K562 (cell line): ENCODE data around the gene IFT81.
"Not testable (repeated sequence)": the region's sequence is repeated elsewhere in the genome, so short reads cannot be mapped to it uniquely, and the experiment has no call there.

Source experiments
- NR1H2 ChIP-seq: sonication (generic); formaldehyde crosslinking; IDR thresholded peaks from 2 replicates; pipeline ENCODE4 v1.4.0; 2020; ENCODE audit warnings: mild to moderate bottlenecking, missing genetic modification reagents
- TCF7L2 ChIP-seq: fragments of 150-350 bp; IDR thresholded peaks from 2 replicates; pipeline ENCODE4 v1.6.1; 2016; ENCODE audit warnings: low read depth, mild to moderate bottlenecking, low read length, moderate library complexity
- TEAD2 ChIP-seq: fragments of 450-650 bp; IDR thresholded peaks from 2 replicates; pipeline ENCODE4 v1.6.1; 2016; ENCODE audit warnings: missing genetic modification characterization, control low read depth, missing compliant biosample characterization
- TFE3 ChIP-seq: fragments of 450-650 bp; formaldehyde crosslinking; IDR thresholded peaks from 2 replicates; pipeline ENCODE4 v1.4.0; 2020; ENCODE audit warnings: mild to moderate bottlenecking, mixed read lengths
- ZNF644 ChIP-seq: fragments of 200-800 bp; sonication (Bioruptor generic); IDR thresholded peaks from 2 replicates; pipeline ENCODE4 v1.6.1; 2016; ENCODE audit warnings: low read depth, missing genetic modification characterization, missing compliant biosample characterization
- TF ChIP-seq, protein P1 (sequence below): fragments of 150-350 bp; conservative IDR thresholded peaks from 2 replicates; pipeline ENCODE4 v1.6.1; 2014; ENCODE audit warnings: low read length

GRCh38 chr12:110228348-110228747 lies 104.2 kb downstream of the IFT81 start:
- not testable (repeated sequence) for TF ChIP-seq TEAD2; TFE3 (CRISPR knock-in tag); TCF7L2; ZNF644 (tag); NR1H2 (CRISPR knock-in tag)
- TF ChIP-seq, protein P1, sequence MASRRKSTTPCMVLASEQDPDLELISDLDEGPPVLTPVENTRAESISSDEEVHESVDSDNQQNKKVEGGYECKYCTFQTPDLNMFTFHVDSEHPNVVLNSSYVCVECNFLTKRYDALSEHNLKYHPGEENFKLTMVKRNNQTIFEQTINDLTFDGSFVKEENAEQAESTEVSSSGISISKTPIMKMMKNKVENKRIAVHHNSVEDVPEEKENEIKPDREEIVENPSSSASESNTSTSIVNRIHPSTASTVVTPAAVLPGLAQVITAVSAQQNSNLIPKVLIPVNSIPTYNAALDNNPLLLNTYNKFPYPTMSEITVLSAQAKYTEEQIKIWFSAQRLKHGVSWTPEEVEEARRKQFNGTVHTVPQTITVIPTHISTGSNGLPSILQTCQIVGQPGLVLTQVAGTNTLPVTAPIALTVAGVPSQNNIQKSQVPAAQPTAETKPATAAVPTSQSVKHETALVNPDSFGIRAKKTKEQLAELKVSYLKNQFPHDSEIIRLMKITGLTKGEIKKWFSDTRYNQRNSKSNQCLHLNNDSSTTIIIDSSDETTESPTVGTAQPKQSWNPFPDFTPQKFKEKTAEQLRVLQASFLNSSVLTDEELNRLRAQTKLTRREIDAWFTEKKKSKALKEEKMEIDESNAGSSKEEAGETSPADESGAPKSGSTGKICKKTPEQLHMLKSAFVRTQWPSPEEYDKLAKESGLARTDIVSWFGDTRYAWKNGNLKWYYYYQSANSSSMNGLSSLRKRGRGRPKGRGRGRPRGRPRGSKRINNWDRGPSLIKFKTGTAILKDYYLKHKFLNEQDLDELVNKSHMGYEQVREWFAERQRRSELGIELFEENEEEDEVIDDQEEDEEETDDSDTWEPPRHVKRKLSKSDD: not testable (repeated sequence)
